C4-2B (cell line): ENCODE results near the gene SHQ1.

Experiments
- CTCF ChIP-seq: fragments of 450-650 bp; conservative IDR thresholded peaks from 2 replicates; pipeline ENCODE4 v1.5.1; 2017; ENCODE audit warnings: mild to moderate bottlenecking
- ZFX ChIP-seq: fragments of 450-650 bp; IDR thresholded peaks from 2 replicates; pipeline ENCODE4 v1.6.1; 2017

- TF ChIP-seq CTCF (no peak), ZFX (no peak)
Observed at GRCh38 chr3:72708441-72708840, 139.8 kb downstream of the SHQ1 start.
